ENCODE results near the gene ESCO1.

The ESCO1 gene

DNA sequence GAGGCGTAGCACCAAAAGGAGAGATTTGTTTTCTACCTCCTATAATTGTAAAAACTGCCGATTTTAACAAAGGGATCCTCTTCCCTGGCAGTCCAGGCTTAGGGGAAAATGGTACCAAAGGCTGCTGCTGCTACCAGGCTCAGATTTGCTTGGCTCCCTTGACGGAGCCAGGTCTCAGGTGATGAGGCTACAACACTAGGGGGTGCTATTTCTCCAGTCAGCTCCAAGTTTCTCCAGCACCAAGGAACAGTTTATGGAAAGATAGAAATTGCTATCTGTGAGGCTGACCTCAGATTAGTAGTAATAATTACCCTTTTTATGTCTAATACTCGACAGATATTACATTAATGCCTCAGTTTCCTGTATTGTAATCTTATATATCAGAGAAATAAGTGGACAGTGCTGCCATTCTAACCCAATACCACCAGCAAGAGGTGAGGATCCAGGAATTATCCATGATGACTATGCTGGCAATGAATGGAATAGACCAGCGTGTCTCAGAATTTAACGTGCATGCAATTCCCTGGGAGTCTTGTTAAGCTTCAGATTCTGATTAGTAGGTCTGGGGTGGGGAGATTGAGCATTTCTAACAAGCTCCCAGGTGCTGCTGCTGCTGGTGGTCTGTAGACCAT lies 111.3 kb downstream of the ESCO1 start:
- DNase-seq: peak in 1 of 2 donors; percentile 39

DNA sequence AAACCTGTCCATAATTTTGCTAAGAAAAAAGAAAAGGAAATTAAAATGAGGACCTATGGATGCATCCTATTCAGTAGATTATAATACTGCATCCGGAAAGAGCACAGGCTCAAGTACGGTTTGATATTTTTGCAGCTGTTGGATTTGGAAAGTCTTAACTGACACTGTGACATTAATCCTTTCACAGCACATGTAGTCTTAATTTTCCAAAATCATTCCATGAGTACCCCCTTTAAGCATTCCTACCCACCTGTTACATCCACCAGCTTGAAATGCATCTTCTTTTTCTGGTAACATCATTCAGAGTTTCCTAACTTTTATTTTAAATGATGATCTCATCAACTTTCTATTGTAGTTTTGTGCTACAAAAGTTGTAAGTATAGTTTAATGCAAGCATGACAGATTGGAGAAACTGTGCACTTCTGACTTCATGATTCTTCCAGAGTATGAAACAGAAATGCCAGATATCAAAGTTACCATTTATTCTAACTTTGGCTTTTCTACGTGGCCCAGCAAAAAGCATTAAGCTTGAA lies 113.5 kb downstream of the ESCO1 start:
- DNase-seq: no peak

DNA sequence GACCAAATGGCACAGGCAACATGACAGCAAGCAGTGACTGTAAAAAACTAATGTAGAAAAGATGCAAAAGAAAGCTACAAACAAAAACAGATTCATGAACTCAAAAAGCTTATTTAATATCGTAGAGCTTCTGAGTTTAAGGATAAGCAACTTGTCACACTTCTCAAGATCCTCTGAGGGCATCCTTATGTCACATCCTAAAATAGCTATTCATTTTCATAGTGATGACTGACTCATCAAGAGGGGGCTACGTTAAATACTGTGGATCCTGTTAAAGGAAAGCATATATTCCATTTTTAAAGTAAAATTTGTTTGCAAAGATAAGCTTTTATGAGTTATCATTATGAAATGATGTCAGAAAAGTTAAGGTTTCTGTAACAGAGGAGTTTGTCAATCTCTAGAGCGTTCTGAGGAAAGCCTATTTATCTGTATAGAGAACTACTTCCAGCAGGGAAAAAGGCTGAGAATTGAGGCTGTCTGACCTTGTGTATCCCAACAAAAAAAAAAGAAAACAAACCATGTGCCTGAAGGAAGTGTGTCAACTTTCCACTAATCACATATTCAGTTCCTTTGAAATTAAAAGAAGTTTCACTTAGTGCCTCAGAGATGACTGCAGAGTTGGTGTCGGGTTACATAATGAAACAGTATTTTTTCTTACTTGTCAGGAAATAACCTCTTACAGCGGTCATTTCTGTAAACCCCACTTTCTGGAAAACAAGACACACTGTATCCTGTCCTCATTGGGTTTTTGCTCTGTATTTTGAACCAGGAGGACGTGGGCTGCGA lies 115.5 kb downstream of the ESCO1 start:
- no peak for DNase-seq

DNA sequence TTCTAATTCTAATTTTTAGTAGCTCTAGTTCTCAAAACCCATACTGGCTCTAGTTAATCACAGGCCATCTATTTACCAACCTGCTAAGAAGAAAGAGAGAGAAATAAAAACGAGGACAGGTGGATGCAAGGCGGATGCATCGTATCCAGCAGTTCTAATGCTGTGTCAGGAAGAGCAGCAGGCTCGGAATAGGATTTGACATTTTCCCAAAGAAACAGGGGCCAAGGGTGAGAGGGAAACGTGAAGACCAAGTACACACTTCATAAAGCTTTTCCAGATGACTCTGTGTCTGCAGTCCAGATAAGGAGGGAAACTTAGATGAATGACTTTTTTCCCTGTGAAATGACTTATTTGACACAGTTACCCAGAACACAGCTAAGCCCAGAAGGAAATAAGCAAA lies 117.5 kb downstream of the ESCO1 start:
- DNase-seq: no peak

DNA sequence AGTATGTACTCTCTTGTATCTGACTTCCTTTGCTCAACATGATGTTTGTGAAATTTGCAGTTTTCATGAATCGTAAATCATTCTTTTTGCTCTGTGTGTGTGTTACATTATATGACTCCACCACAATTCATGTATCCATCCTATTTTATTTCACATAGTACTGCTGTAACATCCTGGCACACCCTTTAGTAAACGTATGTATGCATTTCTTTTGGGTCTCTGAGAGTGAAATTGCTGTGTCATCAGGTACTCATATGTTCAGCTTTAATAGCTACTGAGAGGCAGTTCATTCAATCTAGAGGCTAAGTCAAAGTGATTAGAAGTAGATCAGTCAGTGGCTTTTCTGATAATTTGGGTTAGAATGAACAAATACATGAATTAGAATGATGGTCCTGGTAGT lies 118.8 kb downstream of the ESCO1 start:
- no peak for DNase-seq

DNA sequence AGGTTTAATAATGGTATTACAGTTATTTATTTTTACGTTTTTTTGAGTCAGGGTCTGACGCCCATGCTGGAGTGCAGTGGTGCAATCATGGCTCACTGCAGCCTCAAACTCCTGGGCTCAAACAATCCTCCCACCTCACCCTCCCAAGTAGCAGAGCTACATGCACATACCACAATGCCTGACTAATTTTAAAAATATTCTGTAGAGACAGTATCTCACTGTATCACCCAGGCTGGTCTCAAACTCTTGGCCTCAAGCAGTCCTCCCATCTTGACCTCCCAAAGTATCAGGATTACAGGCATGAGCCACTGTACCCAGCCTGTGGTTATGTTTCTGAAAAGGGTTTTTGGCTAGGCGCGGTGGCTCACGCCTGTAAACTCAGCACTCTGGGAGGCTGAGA lies 120.8 kb downstream of the ESCO1 start:
- DNase-seq: no peak

Measured in CD4-positive, alpha-beta T cell treated with Interleukin-4 for 1 hour (primary cell).